PFSK-1 (cell line): ENCODE measurements around the gene GSKIP.

ENCODE experiments used
- POLR2AphosphoS5 ChIP-seq: IDR thresholded peaks from 2 replicates; pipeline ENCODE4 v1.6.1; 2012; ENCODE audit warnings: low read depth, mild to moderate bottlenecking, control low read depth, low read length, moderate library complexity
- TAF1 ChIP-seq: IDR thresholded peaks from 2 replicates; pipeline ENCODE4 v1.6.1; 2012; ENCODE audit warnings: low read length, control low read depth, borderline replicate concordance; ENCODE audit not compliant: insufficient read depth

- TF ChIP-seq POLR2AphosphoS5 (no peak), TAF1 (no peak)
These were observed 10.2 kb downstream of the GSKIP start for GRCh38 chr14:96373538-96373937.
